Superior temporal gyrus (tissue), 1 donor: Measurements from ENCODE around the gene PRAC2.

Experiments used
- DNase-seq: peaks from one replicate; pipeline ENCODE4 v3.0.0-alpha.2; 2016; ENCODE audit errors: extremely low spot score

Gene PRAC2

GRCh38 chr17:48754500-48755261 lies 31.7 kb downstream of the PRAC2 start:
- DNase-seq = no peak

DNA sequence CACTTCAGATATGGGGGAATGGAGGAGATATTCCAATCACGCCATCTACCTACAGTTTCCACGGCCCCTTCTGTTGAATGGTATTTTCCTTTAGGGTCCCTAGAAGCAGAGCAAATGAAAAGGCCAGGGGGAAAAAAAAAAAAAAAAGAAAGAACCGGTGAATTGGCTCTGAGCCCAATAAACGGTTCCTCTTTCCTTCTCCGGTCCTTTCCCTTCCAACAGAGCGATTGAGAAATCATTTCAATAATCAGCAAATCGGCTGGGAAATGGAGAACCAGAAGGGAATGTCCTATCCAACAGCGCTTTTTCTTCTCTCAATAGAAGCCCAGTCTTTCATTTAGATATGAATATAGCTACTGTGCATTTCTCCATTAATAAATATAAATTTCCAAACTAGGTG lies 32.4 kb downstream of the PRAC2 start:
- no peak for DNase-seq

GRCh38 chr17:48756830-48757251 lies 33.9 kb downstream of the PRAC2 start:
- DNase-seq = no peak

- DNase-seq = no peak
Observed at GRCh38 chr17:48757524-48757961, 34.6 kb downstream of the PRAC2 start.

GRCh38 chr17:48759288-48759687 lies 36.3 kb downstream of the PRAC2 start:
- no peak for DNase-seq

- no peak for DNase-seq
Observed at GRCh38 chr17:48760411-48760810, 37.4 kb downstream of the PRAC2 start.

GRCh38 chr17:48761114-48761513 lies 38.1 kb downstream of the PRAC2 start:
- DNase-seq = no peak

DNA sequence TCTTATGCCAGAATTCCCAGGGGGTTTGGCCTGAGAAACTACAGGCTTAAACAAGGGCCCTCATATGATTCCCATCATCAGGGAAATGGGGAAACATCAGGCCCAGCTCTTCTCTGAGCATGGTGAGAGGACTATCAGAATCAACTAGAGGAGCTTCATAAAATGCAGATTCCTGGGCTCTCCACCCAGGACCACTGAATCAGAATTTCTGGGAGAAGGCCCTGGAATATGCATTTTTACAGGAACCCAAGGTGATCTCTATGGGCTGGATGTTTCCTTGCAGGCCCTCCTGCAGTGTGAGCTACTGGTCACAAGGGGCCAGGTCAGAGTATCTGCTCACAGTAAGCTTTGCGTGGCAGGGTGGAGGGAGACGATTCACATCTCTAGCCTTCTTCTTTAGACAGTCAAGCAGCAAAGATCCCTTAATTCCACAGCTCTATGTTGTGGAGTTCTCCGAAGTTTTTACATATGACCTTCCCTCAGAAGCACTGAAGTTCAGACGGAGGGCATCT lies 44.3 kb downstream of the PRAC2 start:
- no peak for DNase-seq

DNA sequence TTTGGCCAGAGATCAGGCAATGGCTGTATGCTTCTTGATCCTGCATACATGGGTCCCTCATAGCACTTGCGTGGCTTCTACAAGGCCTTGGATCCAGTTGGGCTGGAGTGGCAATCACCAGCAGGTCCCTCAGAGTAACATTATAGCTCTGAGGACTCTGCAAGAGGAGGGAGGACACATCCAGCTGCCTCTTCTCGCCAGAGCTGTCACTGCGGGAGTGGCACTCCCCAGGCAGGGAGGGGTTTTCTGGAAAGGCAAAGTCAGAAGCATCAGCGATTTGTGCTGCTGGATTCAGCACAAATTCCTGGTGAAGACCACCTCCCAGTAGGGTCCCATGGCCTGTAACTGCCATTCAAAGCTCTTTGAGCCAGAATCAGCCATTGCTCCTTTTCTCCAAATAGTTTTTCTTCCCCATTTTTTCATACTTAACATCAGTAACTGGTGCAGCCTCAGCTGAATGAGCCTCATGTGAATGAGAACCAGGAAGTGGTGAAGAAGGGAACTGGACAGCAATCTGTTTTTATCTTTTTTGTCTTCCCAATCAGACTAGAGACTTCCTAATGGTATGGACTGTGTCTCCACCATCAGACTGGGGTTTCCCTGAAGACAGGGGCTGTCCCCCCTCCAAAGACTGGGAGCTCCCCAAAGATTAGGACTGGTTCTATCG lies 46.2 kb downstream of the PRAC2 start:
- no peak for DNase-seq

GRCh38 chr17:48770954-48771353 lies 48.0 kb downstream of the PRAC2 start:
- DNase-seq = no peak

GRCh38 chr17:48773245-48773644 lies 50.3 kb downstream of the PRAC2 start:
- no peak for DNase-seq
